Ishikawa (cell line): ENCODE results near the gene NUP205.

Source experiments
- CREB1 ChIP-seq: IDR thresholded peaks from 2 replicates; pipeline ENCODE4 v1.6.1; 2012; ENCODE audit warnings: low read depth
- EP300 ChIP-seq: IDR thresholded peaks from 2 replicates; pipeline ENCODE4 v1.6.1; 2012; ENCODE audit warnings: borderline replicate concordance
- FOXM1 ChIP-seq: IDR thresholded peaks from 2 replicates; pipeline ENCODE4 v1.6.1; 2012; ENCODE audit warnings: low read depth, borderline replicate concordance
- MAX ChIP-seq: IDR thresholded peaks from 2 replicates; pipeline ENCODE4 v1.6.1; 2012
- RAD21 ChIP-seq: IDR thresholded peaks from 2 replicates; pipeline ENCODE4 v1.6.1; 2012; ENCODE audit warnings: low read depth
- TAF1 ChIP-seq: IDR thresholded peaks from 2 replicates; pipeline ENCODE4 v1.6.1; 2012; ENCODE audit warnings: low read depth, mild to moderate bottlenecking
- TCF12 ChIP-seq: IDR thresholded peaks from 2 replicates; pipeline ENCODE4 v1.6.1; 2012; ENCODE audit warnings: low read depth
- TEAD4 ChIP-seq: IDR thresholded peaks from 2 replicates; pipeline ENCODE4 v1.6.1; 2012
- USF1 ChIP-seq: IDR thresholded peaks from 2 replicates; pipeline ENCODE4 v1.6.1; 2012
- YY1 ChIP-seq: IDR thresholded peaks from 2 replicates; pipeline ENCODE4 v1.6.1; 2012; ENCODE audit warnings: low read depth
- ZBTB7A ChIP-seq: IDR thresholded peaks from 2 replicates; pipeline ENCODE4 v1.6.1; 2012; ENCODE audit warnings: low read depth
- TF ChIP-seq, protein P1 (sequence below): IDR thresholded peaks from 2 replicates; pipeline ENCODE4 v1.6.1; 2012; ENCODE audit warnings: low read depth, mild to moderate bottlenecking

DNA sequence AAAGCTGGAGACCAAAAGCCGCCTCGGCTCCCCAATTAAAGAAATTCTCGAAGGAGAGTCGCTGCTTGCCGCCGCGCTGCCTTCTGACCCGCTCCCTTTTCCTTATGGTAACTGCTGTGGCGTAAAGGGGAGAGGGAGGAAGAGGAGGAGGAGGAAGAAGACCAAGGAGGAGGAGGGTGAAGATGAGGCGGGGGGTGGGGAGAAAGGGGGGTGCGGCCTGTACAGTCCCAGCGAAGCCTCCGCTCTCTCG is 48.2 kb upstream of the NUP205 start:
- TF ChIP-seq TEAD4, result no peak
- no peak for TF ChIP-seq USF1
- no peak for TF ChIP-seq TCF12
- TF ChIP-seq, protein P1, sequence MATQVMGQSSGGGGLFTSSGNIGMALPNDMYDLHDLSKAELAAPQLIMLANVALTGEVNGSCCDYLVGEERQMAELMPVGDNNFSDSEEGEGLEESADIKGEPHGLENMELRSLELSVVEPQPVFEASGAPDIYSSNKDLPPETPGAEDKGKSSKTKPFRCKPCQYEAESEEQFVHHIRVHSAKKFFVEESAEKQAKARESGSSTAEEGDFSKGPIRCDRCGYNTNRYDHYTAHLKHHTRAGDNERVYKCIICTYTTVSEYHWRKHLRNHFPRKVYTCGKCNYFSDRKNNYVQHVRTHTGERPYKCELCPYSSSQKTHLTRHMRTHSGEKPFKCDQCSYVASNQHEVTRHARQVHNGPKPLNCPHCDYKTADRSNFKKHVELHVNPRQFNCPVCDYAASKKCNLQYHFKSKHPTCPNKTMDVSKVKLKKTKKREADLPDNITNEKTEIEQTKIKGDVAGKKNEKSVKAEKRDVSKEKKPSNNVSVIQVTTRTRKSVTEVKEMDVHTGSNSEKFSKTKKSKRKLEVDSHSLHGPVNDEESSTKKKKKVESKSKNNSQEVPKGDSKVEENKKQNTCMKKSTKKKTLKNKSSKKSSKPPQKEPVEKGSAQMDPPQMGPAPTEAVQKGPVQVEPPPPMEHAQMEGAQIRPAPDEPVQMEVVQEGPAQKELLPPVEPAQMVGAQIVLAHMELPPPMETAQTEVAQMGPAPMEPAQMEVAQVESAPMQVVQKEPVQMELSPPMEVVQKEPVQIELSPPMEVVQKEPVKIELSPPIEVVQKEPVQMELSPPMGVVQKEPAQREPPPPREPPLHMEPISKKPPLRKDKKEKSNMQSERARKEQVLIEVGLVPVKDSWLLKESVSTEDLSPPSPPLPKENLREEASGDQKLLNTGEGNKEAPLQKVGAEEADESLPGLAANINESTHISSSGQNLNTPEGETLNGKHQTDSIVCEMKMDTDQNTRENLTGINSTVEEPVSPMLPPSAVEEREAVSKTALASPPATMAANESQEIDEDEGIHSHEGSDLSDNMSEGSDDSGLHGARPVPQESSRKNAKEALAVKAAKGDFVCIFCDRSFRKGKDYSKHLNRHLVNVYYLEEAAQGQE, result no peak
- no peak for TF ChIP-seq TAF1
- no peak for TF ChIP-seq YY1
- TF ChIP-seq FOXM1, result no peak
- no peak for TF ChIP-seq CREB1
- TF ChIP-seq RAD21, result no peak
- TF ChIP-seq MAX, result no peak
- no peak for TF ChIP-seq ZBTB7A
- no peak for TF ChIP-seq EP300
